Ovary (tissue), 3 donors: Measurements from ENCODE around the gene ZSWIM7.

Source experiments
- EP300 ChIP-seq: sonication (generic); formaldehyde crosslinking; IDR thresholded peaks from one replicate; pipeline ENCODE4 v1.6.1; 2017; ENCODE audit warnings: antibody characterized with exemption
- POLR2A ChIP-seq: fragments of 450-650 bp; IDR thresholded peaks from one replicate; pipeline ENCODE4 v1.6.1; 2017; ENCODE audit warnings: antibody characterized with exemption, mild to moderate bottlenecking, moderate library complexity
- TF ChIP-seq, protein P1 (sequence below), 3 donors: fragments of 450-650 bp in 2 of 3; fragments of 200-600 bp in 1 of 3; IDR thresholded peaks; one replicate each; pipeline versions ENCODE4 v1.5.1 to v1.8.0; 2016 to 2022; ENCODE audit warnings: antibody characterized with exemption in 3 of 3, mild to moderate bottlenecking in 1 of 3
- donor health status: DM: no; HTN: no; CAD: no.

DNA sequence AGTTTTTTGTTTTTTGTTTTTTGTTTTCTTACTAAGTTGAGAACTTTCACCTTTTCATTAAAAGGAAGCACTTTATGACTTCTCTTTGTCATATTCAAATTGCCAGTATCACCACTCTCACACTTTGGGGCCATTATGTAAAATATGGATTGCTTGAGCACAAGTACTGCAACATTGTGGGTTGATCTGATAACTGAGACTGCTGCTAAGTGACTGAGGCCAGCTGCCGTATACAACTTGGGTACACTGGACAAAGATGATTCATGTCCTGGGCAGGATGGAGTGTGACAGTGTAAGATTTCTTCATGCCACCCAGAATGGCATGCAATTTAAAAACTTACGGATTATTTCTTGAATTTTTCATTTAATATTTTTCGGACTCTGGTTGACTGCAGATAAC lies 7.9 kb upstream of the ZSWIM7 start:
- TF ChIP-seq POLR2A (no peak), EP300 (no peak)
- TF ChIP-seq, protein P1, sequence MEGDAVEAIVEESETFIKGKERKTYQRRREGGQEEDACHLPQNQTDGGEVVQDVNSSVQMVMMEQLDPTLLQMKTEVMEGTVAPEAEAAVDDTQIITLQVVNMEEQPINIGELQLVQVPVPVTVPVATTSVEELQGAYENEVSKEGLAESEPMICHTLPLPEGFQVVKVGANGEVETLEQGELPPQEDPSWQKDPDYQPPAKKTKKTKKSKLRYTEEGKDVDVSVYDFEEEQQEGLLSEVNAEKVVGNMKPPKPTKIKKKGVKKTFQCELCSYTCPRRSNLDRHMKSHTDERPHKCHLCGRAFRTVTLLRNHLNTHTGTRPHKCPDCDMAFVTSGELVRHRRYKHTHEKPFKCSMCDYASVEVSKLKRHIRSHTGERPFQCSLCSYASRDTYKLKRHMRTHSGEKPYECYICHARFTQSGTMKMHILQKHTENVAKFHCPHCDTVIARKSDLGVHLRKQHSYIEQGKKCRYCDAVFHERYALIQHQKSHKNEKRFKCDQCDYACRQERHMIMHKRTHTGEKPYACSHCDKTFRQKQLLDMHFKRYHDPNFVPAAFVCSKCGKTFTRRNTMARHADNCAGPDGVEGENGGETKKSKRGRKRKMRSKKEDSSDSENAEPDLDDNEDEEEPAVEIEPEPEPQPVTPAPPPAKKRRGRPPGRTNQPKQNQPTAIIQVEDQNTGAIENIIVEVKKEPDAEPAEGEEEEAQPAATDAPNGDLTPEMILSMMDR (IDR thresholded peaks at IDR 0.05): no peak
